CD4-positive, alpha-beta T cell treated with Interleukin-10 for 1 hour (primary cell): Measurements from ENCODE around the gene SGO2.

Experiments used
- DNase-seq: peaks from one replicate; pipeline ENCODE4 v3.0.0-alpha.2; 2020

Gene SGO2, protein sequence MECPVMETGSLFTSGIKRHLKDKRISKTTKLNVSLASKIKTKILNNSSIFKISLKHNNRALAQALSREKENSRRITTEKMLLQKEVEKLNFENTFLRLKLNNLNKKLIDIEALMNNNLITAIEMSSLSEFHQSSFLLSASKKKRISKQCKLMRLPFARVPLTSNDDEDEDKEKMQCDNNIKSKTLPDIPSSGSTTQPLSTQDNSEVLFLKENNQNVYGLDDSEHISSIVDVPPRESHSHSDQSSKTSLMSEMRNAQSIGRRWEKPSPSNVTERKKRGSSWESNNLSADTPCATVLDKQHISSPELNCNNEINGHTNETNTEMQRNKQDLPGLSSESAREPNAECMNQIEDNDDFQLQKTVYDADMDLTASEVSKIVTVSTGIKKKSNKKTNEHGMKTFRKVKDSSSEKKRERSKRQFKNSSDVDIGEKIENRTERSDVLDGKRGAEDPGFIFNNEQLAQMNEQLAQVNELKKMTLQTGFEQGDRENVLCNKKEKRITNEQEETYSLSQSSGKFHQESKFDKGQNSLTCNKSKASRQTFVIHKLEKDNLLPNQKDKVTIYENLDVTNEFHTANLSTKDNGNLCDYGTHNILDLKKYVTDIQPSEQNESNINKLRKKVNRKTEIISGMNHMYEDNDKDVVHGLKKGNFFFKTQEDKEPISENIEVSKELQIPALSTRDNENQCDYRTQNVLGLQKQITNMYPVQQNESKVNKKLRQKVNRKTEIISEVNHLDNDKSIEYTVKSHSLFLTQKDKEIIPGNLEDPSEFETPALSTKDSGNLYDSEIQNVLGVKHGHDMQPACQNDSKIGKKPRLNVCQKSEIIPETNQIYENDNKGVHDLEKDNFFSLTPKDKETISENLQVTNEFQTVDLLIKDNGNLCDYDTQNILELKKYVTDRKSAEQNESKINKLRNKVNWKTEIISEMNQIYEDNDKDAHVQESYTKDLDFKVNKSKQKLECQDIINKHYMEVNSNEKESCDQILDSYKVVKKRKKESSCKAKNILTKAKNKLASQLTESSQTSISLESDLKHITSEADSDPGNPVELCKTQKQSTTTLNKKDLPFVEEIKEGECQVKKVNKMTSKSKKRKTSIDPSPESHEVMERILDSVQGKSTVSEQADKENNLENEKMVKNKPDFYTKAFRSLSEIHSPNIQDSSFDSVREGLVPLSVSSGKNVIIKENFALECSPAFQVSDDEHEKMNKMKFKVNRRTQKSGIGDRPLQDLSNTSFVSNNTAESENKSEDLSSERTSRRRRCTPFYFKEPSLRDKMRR

DNA sequence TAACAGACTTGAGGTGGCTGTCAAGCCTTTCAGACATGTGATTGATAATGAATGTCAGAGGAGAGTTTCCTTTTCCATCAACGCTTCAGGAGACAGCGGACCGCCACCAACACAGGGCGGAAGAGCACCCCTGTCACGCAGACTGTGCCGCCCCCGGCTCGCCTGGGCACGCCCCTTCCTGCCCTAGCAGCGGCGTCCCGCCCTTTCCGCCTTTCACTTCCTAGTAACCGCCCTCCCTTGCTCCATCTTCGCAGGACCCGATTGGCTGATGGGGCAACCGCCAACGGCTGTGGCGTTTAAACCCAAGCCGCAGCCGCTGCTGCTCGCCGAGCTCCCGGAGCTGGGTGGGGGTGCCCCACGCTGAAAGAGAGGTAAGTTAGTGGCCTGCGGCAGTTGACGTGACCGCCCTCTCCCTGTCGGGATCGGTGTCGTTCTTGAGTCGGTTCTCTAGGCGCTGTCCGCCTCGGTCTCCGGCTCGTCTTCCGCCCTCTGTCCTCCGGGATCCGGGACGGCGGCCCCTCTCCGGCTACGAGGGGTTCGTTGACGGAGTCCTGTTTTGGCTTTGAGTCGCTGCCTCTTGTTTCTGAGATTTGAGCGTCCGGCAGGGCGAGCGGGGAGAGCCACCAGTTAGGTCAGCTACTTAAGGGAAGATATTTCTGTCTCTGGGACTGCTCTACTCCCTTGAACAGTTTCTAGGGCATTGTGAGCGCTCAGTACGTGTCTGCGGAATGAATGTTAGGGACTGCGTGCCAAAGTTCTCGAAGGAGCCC lies at the start of gene SGO2:
SGO2 (plus strand) TSS at position 326 of the 770 bp plus-strand sequence. CDS start 6,769 bp downstream, outside the sequence.
- DNase-seq = peak; percentile 96

DNA sequence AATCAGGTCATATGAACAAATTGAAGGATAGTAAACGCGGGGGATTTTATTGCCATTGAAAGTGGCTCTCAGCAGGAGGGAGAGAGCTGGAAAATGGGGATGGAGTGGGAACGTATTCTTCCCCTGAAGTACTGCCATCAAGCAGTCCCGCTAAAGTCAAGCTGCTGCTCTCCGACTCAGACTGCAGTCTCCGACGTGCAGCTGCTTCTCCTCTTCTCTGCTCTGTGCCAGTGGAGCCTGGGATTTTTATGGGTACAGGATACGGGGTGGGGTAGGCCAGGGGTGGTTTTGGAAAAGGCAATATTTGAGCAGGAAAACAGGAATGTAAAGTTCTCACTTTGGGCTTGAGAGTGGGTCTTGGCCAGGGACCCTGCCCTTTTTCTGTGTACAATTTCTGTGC lies 49.2 kb upstream of the SGO2 start:
- no peak for DNase-seq

- DNase-seq = no peak
These were observed 48.3 kb upstream of the SGO2 start for GRCh38 chr2:200477667-200478131.

- no peak for DNase-seq
These were observed 46.2 kb upstream of the SGO2 start for GRCh38 chr2:200479692-200480265.

GRCh38 chr2:200482194-200482593 lies 43.8 kb upstream of the SGO2 start:
- DNase-seq = no peak

- DNase-seq = no peak
These were observed 42.2 kb upstream of the SGO2 start for GRCh38 chr2:200483729-200484198.

DNA sequence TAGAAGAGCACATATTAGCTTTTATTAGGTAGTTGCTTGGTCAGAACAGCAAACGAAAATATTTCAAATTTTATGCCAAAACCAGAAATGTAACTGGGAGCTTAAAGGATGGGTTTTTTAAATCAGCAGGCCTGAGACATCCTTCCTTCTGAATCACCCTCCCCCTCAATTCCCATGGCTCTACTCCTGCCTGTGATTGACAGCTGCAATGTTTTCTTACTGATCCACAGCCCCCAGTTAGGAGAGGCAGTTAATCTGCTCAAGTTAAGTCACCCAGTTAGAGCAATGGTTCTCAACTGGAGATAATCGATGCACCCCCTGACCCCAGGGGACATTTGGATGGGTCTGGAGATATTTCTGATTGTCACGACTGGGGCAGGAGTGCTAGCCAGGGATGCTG lies 41.1 kb upstream of the SGO2 start:
- no peak for DNase-seq

- DNase-seq = no peak
These were observed 39.5 kb upstream of the SGO2 start for GRCh38 chr2:200486529-200486928.

DNA sequence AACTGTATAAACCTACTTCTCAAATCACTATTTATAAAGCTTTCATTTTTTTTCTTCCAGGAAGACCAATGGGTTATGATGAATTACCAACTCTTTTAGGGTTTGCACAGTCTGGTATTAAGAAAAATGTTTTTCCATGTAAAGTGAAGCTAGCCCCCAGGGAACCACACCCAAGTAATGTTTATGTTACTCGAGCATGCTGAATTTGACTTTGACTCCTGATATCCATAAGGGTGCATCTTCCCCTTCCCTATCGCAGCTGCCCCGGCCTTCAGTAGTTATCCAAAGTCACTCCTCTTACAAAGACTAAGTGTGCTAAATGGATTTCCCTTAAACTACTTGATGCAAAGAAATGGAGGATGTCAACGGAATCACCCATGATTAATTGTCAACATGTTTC lies 37.8 kb upstream of the SGO2 start:
- DNase-seq = no peak

DNA sequence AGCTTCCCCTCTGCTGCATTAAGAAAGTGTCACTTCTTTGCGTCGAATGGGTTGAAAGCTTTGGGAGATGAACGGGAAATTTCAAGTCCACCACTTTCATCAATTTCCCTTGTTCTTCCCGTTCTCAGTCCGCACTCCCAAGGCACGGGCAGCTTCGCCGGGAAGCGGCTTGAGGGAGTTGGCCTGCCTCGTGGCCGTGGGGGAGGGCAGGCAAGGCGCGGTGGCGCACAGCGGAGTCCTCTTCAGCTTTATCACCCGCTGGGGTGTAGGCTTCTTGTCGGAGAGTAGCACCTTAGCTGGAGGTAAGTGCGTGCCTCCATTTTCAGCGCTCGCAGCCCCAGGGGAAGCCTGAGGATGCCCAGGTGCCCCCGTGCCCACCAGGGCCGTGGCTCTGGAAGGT lies 36.0 kb upstream of the SGO2 start:
- no peak for DNase-seq

DNA sequence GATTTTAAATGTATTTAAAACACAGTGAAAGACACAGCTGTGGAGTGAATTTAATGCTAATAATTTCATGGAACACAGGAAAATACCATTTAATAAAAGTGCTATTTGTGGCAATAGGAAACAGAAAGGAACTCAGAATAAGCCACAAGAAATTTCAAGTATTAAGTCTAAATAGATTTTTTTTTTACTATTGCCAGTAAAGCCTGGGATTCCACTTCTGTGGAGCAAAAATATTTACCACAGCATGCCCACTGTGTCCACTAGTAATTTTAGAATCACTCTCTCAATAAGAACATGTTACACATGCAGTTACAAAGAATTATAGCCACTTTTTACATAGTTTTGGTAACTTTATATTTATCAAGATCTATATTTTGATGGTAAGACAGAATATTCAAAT lies 33.4 kb upstream of the SGO2 start:
- DNase-seq = no peak

DNA sequence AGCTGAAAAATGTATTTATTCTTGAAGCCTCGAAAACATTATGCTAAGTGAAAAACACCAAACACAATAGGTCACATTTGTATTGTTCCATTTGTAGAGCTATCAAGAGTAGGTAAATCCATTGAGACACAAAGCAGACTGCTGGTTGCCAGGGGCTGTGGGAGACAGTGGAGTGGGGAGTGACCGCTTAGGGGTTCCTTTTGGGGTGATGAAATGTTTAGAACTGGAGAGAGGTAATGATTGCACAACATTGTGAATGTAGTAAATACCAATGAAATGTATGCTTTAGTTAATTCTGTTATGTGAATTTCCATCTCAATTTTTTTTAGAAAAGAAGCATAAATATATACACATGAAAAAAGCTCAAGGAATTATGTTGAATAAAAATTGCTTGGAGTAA lies 32.0 kb upstream of the SGO2 start:
- no peak for DNase-seq

DNA sequence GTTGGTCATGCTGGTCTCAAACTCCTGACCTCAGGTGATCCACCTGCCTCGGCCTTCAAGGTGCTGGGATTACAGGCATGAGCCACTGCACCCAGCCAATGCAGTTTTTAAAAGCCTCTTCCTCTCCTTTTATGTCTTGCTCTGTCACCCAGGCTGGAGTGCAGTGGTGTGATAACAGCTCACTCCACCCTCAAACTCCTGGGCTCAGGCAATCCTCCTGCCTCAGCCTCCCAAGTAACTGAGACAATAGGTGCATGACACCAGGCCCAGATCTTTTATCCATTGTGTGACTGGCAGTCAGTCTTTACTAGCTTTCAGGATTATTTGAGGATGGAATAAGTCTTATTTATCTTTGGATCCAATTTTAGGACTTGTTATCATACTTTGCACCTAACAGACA lies 29.3 kb upstream of the SGO2 start:
- no peak for DNase-seq

DNA sequence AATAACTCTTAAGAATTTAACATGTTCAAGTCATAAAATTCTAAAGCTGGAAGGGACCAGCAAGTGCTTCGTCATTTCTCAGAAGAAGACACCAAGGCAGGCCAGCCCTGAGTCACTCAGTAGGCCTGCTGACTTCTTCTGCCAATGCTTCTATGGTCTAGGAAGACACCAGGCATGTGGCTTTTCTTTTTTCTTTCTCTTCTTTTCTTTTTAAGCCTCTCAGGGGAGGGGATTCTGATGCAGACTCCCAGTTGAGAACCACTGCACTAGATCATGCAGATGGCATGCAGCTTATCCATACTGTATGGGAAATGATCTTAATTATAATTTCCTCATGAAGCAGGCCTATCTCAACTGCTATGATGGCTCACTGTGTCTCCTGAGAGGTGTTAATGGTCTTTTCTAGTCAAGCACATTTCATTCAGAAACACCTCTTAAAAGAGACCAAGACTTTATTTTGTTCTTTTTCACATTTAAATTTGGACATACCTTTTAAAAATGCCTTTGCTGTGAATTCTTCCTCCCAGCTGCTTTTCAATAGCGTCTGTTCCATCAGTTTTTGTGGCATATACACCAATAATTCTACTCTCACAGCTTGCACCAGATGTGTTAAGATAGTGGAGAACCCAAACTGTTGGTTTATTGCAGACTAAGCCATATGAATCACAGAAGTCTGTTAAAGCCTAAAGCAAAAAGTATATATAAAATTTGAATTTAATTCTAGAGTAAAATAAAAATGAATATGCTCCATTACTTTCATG lies 27.4 kb upstream of the SGO2 start:
- no peak for DNase-seq

- no peak for DNase-seq
These were observed 23.8 kb upstream of the SGO2 start for GRCh38 chr2:200502196-200502595.

- no peak for DNase-seq
These were observed 19.3 kb upstream of the SGO2 start for GRCh38 chr2:200506679-200507078.

GRCh38 chr2:200507179-200507578 lies 18.8 kb upstream of the SGO2 start:
- no peak for DNase-seq

- DNase-seq = peak; percentile 8
These were observed 16.8 kb upstream of the SGO2 start for GRCh38 chr2:200509235-200509611.

DNA sequence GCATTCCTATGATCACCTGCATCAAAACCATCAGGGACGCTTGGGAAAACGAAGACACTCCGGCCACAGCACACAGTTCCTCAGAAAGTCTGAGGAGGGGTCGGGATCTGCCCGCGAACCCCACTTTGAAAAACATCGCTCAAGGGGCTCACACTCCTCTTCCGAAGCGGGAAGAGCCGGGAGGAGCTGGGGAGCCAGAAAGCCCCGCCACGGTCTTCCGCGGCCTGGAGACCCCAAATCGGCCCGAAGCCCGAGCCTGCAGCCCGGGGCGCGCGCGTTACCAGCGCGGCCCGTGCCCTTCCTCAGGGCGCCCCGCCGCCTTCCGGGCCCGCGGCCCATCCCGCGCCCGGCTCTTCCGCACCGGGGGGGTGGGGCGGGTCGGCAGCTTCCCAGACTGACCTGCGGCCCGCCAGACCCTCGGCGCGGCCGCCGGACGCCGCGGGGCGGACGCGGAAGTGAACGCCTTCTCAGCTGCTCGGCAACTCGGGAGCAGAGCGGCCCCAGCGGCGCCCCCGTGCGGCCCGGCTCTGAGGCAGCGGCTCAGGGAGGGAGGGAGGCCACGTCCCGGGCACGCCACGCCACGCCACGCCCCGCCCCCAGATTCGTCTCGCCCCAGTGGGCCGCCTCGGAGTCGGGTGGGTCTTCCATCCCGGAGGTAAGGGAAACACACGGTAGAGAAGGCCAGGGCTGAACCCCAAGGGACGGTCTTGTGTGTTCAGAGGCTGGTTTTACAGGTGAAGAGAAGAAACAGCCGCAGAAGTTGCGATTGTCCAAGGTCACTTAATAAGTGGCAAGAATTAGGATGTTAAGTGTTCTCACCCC lies 16.2 kb upstream of the SGO2 start, which contains the start of gene KCTD18:
KCTD18 (minus strand) TSS at position 457 of the 822 bp plus-strand sequence. CDS start 3,052 bp downstream, outside the sequence.
- DNase-seq = peak; percentile 90

DNA sequence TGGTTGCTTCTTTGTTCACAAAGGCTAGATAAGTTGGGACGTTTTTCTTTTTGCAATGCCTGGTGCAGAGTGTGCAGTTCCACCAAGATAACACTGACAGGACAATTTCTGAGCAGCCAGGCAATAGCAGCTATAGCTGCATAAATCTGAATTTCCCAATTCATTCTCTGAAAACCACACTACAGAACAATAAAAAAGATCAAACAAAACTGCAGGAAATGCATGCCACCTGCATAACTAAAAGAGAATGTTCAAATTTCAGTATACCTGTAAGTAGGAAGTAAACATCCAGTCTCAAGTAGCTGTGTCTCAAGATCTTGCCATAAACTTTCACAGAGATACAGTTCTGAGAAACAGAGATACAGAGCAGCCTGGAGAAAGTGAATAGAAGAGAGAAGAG lies 10.9 kb upstream of the SGO2 start:
- peak; percentile 7 for DNase-seq
